GM21381 (cell line): Measurements from ENCODE around the gene TMCC3.
"Not testable (repeated sequence)": the region's sequence is repeated elsewhere in the genome, so short reads cannot be mapped to it uniquely, and the experiment has no call there.

Experiments
- ATAC-seq: cut with Tn5 transposase; IDR thresholded peaks from one replicate; pipeline ENCODE4 v1.9.1; 2021; ENCODE audit warnings: mild to moderate bottlenecking, moderate library complexity; ENCODE audit not compliant: unreplicated experiment

Gene TMCC3

GRCh38 chr12:94650143-94651056 is at the start of gene TMCC3:
Gene TMCC3 (minus strand): TSS chr12:94650557. CDS start chr12:94650430, 127 bp downstream.
- peak; percentile 77 for ATAC-seq

GRCh38 chr12:94699801-94700200 is 49.4 kb upstream of the TMCC3 start:
- ATAC-seq, result peak; percentile 58

- no peak for ATAC-seq
These were observed 48.2 kb upstream of the TMCC3 start for GRCh38 chr12:94698578-94698977.

- ATAC-seq, result no peak
These were observed 47.3 kb upstream of the TMCC3 start for GRCh38 chr12:94697631-94698030.

- ATAC-seq, result no peak
These were observed 44.4 kb upstream of the TMCC3 start for GRCh38 chr12:94694732-94695131.

DNA sequence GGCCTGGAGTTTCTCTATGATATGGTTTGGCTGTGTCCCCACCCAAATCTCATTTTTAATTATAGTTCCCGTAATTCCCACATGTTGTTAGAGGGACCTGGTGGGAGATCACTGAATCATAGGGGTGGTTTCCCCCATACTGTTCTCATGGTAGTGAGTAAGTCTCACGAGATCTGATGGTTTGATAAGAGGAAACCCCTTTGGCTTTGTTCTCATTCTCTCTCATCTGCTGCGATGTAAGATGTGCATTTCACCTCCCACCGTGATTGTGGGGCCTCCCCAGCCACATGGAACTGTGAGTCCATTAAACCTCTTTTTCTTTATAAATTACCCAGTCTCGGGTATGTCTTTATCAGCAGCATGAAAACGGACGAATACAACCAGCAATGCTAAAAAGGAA is 42.5 kb upstream of the TMCC3 start:
- not testable (repeated sequence) for ATAC-seq

DNA sequence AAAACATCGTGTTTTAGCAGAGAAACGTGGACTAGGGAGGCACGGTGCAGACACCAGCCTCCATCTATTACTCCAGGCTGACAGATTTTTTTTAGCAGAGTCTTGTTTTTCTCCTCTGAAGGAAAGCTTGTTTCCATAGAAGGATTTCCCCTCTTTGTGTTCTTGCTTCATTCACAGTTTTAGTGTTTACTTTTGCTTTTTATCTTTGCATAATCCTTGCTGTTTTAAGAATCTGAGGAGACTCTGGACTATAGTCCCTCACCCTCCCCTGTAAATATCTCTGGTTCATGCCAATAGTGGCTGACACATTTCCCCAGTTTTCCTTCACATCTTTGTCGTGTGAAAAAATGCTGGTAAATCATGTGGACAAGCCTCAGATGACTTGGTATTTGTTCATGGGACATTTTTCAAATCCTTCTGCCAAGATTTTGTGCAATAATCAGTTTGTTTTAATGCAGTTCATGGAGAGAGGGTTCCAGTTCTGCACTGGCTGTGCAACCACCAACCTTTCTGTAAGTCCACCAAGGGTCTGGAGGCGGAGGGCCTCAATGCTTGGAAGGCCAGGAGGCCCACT is 39.9 kb upstream of the TMCC3 start:
- no peak for ATAC-seq

DNA sequence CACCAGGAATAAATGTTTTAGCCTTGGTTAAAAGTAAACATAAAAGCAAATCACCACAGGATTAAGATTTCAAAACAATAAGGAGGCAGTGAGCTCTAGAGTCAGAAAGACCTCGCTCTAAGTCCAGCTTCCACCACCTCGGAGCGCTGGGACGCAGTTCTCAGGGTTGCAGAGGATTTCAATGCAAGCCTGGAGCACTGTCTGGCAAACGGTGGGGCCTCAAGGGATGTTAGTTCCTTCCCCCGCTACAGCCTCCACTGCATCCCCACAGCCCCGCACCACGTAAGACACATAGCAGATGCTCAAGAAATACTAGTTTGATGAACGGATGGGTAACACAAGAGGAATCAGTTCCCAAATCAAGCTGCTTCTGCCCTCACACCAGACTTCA is 39.3 kb upstream of the TMCC3 start:
- ATAC-seq, result no peak

GRCh38 chr12:94689002-94689645 is 38.8 kb upstream of the TMCC3 start:
- ATAC-seq, result no peak

GRCh38 chr12:94687891-94688290 is 37.5 kb upstream of the TMCC3 start:
- ATAC-seq, result no peak

GRCh38 chr12:94686834-94687628 is 36.7 kb upstream of the TMCC3 start:
- ATAC-seq, result no peak

- no peak for ATAC-seq
These were observed 34.2 kb upstream of the TMCC3 start for GRCh38 chr12:94684416-94685142.

- ATAC-seq, result no peak
These were observed 29.3 kb upstream of the TMCC3 start for GRCh38 chr12:94679554-94680195.

DNA sequence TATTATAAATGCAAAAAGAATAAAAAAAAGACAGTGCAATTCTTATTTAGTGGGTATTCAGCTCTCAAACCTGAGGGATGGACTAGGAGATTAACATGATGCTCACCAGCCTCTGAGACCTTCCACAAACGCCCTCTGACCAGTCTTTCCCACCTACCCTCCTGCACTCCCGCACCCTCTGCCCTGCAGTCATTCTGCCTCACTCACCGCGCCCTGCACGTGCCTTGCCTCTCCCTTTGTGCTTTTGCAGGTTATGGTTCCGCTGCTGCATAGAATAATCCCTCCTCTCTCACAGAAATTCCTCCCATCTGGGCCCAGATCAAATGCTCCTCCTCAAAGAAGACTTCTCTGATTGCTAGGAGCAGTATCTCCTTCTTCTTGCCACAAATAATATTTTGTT is 28.5 kb upstream of the TMCC3 start:
- no peak for ATAC-seq

GRCh38 chr12:94678379-94678778 is 28.0 kb upstream of the TMCC3 start:
- ATAC-seq, result no peak

GRCh38 chr12:94677778-94678177 is 27.4 kb upstream of the TMCC3 start:
- no peak for ATAC-seq

GRCh38 chr12:94676922-94677321 is 26.6 kb upstream of the TMCC3 start:
- no peak for ATAC-seq

DNA sequence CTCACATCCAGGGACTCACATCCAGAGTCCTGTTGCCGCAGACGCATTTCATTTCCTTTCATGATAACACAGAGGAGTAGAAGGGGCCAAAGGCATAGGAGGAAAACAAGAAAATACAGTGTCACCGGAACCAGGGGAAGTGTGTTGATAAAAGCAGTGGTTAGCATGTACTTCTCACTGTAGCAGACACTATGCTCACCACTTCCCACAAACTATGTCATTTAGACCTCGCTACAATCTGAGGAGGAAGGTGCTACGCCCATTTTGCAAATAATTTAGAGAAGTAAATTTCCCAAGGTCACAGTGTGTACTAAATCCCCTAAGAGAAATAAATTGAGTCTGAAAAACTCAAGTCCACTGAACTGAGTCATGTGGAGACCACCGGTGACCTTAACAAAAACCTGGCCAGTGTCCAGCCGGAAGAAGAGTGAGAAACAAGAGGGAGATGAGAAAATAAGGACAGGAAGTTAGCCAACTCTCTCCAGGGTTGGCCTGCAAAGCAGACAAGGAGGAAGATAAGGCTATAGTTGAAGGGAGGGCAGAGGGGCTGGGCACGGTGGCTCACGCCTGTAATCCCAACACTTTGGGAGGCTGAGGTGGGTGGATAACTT is 25.8 kb upstream of the TMCC3 start:
- ATAC-seq, result peak; percentile 61

DNA sequence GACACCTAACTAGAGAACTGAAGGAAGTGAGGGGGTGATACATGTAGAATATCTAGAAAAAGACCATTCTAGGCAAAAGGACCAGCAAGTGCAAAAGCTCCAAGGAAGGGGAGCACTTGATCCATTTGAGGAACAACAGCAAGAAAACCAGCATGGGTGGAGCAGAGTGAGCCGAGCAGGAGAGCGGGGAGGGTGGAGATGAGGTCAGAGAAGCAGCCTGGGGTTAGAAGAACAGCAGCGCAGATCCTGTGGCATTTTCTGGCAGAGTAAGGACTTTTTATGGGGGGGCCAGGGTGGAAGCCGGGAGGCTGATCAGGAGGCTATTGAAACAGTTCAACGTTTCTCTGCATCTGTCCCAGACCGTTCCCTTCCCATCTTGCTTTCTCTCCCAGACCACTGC is 24.5 kb upstream of the TMCC3 start:
- ATAC-seq, result no peak

GRCh38 chr12:94674051-94674451 is 23.7 kb upstream of the TMCC3 start:
- ATAC-seq, result no peak
